ENCODE results near the gene CD37. TPM values are rescaled to one million over a fixed set of nuclear protein-coding genes. Genes with fewer than 3 reads are reported as not detected.

Gene CD37
- total and polyA plus RNA-seq, 3 experiments from 2014 or later: 116 to 188 (median 127) TPM

DNA sequence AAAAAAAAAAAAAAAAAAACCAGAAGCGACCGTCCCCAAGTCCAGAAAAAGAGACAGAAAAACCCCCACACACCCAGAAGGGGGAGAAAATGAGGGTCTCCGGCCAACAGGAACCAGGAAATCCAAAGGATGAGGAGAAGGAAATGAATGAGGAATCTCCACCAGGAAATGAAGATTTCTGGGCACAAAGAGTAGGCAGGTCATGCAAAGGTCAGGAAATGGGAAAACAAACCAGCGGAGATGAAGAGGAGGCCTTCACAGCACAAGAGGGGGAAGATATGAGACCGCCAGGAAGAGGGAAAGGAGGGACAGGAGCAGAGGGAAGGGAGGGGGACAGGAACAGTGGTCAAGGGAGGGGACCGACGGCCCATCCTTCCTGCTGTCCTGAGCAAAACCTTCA, 21.2 kb downstream of the CD37 start:
- H3K9me3 ChIP-seq (ENCODE audit: low read length): no peaks in the 10 kb centered on the region
- H3K36me3 ChIP-seq (ENCODE audit: insufficient read depth, low read length): no peaks in the 10 kb centered on the region
- CTCF ChIA-PET: no interaction called here
- H3K4me3 ChIP-seq (ENCODE audit: low read length): no peak overlapping the region
- Mint-ChIP-seq H3K9me3 (no peaks in the 10 kb centered on the region), H3K27me3 (peaks cover 25 to 59% of the 10 kb centered on the region in 2 donors), H3K4me3 (no peak overlapping the region), H3K27ac (peak overlapping the region in 1 of 8 donors; percentile 61), H3K36me3 (no peaks in the 10 kb centered on the region), H3K4me1 (peaks cover 7 to 18% (median 9%) of the 10 kb centered on the region in 3 donors)
- no peaks in the 10 kb centered on the region for H3K27me3 ChIP-seq (ENCODE audit: insufficient read depth, low read length, poor library complexity, severe bottlenecking)
- DNase-seq: no peak
- POLR2A ChIA-PET: no interaction called here
- H3K4me1 ChIP-seq (ENCODE audit: insufficient read depth, low read length): no peaks in the 10 kb centered on the region
- H3K27ac ChIP-seq (ENCODE audit: low read depth, low read length): no peak overlapping the region

DNA sequence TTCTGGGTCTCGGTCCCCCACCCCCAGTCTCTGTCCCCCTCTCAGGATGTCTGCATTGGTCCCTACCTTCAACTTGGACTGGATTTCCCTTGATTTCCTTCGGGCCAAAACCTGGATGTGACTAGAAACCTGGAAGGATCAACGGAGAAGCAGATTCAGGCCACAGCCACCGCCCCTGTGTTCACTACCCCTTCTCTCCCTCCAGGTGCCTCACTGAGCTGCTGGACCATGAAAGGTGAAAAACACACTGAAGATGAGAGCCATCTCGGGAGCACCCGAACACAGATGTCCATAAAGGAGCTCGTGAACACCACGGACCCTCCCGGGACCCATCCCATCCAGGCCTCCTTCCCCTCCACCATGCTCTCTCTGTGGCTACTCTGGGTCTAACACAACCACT, 22.0 kb downstream of the CD37 start:
- Histone ChIP-seq H3K27me3 (ENCODE audit: insufficient read depth, low read length, poor library complexity, severe bottlenecking) (no peaks in the 10 kb centered on the region), H3K27ac (ENCODE audit: low read depth, low read length) (no peak overlapping the region), H3K36me3 (ENCODE audit: insufficient read depth, low read length) (no peaks in the 10 kb centered on the region), H3K9me3 (ENCODE audit: low read length) (no peaks in the 10 kb centered on the region), H3K4me3 (ENCODE audit: low read length) (no peak overlapping the region), H3K4me1 (ENCODE audit: insufficient read depth, low read length) (peaks cover 6% of the 10 kb centered on the region)
- H3K4me1 Mint-ChIP-seq: peaks cover 9 to 18% (median 14%) of the 10 kb centered on the region in 3 donors
- no peaks in the 10 kb centered on the region for H3K36me3 Mint-ChIP-seq
- peaks cover 31 to 59% of the 10 kb centered on the region in 2 donors for H3K27me3 Mint-ChIP-seq
- CTCF ChIA-PET: no interaction called here
- DNase-seq: no peak
- H3K9me3 Mint-ChIP-seq: no peaks in the 10 kb centered on the region
- POLR2A ChIA-PET: no interaction called here
- no peak overlapping the region for H3K27ac Mint-ChIP-seq
- no peak overlapping the region for H3K4me3 Mint-ChIP-seq

DNA sequence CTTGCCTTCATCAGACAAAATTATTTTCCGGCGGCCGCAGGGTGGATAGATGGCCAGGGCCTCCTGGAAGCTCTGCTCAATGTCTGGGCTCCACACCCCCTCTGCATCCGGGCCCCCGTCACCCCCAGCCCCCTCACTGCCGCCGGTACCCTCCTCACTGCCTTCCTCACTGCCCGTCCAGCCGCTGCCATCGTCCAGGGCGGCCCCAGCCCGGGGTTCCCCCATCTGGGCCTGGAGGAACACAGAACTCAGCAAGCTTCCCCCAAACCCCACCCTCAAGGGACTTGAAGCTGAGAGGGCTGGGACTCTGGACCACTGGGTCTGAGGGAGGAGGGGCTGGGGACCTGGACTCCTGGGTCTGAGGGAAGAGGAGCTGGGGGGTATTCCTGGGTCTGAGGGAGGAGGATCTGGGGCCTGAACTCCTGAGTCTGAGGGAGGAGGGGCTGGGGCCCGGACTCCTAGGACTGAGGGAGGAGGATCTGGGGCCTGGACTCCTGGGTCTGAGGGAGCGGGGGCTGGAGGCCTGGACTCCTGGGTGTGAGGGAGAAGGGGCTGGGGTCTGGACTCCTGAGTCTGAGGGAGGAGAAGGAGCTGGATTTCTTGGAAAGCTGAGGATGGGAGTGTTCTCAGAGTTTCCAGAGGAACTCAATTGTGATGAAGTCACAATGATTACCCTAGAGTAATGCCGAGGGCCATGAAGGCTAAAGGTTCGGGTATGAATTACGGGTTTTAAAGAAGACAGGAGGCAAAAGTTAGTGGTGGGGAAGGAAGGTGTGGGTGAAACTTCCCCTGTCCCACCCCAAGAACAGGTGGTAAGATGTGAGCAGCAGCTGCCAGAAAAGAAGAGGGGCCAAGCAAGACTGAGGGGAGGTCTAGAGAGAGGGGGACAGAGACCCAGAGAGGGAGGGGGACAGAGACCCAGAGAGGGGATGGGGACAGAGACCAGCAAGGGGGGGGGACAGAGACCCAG, 24.9 kb downstream of the CD37 start:
- H3K4me3 Mint-ChIP-seq: no peak overlapping the region
- peaks cover 9 to 18% (median 14%) of the 10 kb centered on the region in 3 donors for H3K4me1 Mint-ChIP-seq
- DNase-seq: no peak
- no peaks in the 10 kb centered on the region for H3K9me3 Mint-ChIP-seq
- H3K27ac ChIP-seq (ENCODE audit: low read depth, low read length): peak overlapping the region; percentile 64
- no peaks in the 10 kb centered on the region for H3K36me3 Mint-ChIP-seq
- POLR2A ChIA-PET: no interaction called here
- no peak overlapping the region for H3K4me3 ChIP-seq (ENCODE audit: low read length)
- peak overlapping the region in 2 of 8 donors; percentile 18 to 44 for H3K27ac Mint-ChIP-seq
- peaks cover 14% of the 10 kb centered on the region for H3K27me3 ChIP-seq (ENCODE audit: insufficient read depth, low read length, poor library complexity, severe bottlenecking)
- peaks cover 26% of the 10 kb centered on the region for H3K4me1 ChIP-seq (ENCODE audit: insufficient read depth, low read length)
- H3K27me3 Mint-ChIP-seq: peaks cover 37% of the 10 kb centered on the region in 2 donors
- no peaks in the 10 kb centered on the region for H3K36me3 ChIP-seq (ENCODE audit: insufficient read depth, low read length)
- H3K9me3 ChIP-seq (ENCODE audit: low read length): no peaks in the 10 kb centered on the region
- CTCF ChIA-PET: interaction anchor here (1.3 kb wide), 1 partner anchor 116 kb away, joined by 5 read pairs; no protein-coding TSS in a partner anchor

DNA sequence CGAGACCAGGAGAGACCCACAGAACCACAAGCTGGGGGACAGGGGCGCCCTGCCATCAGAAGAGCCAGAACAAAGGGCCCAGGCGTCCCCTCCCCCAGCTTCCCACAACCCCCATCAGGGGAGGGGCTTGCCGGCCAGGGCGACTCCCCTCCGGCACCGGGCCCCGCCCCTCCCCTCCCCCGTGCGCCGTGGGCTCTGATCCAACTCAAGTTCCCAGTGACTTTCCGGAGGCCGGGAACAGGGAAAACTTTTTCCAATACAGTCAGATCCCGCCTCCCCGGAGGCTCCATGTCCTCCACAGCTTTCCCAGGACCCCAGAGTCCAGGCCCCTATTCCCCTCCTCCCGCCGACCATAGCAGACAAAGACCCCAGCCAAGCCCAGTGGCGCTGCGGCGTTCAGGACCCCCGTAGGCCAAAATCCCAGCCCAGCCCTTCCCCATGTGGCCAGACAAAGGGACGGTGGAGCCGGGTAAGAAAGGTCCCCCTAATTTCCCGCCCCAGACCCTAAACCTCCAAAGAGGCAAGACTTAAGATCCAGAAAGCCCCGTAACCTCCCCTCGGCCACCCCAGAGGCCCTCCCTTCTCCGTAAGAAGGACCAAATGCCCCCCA, 26.3 kb downstream of the CD37 start:
- Mint-ChIP-seq H3K4me1 (peaks cover 0 to 12% (median 11%) of the 10 kb centered on the region in 3 donors), H3K27ac (peak overlapping the region in 1 of 8 donors; percentile 59), H3K9me3 (no peaks in the 10 kb centered on the region), H3K4me3 (peak overlapping the region; percentile 40 to 78 (median 68)), H3K27me3 (peaks cover 23 to 36% of the 10 kb centered on the region in 2 donors), H3K36me3 (no peaks in the 10 kb centered on the region)
- Histone ChIP-seq H3K27ac (ENCODE audit: low read depth, low read length) (peak overlapping the region; percentile 64), H3K36me3 (ENCODE audit: insufficient read depth, low read length) (no peaks in the 10 kb centered on the region), H3K4me3 (ENCODE audit: low read length) (no peak overlapping the region), H3K4me1 (ENCODE audit: insufficient read depth, low read length) (peaks cover 26% of the 10 kb centered on the region), H3K27me3 (ENCODE audit: insufficient read depth, low read length, poor library complexity, severe bottlenecking) (peaks cover 14% of the 10 kb centered on the region), H3K9me3 (ENCODE audit: low read length) (no peaks in the 10 kb centered on the region)
- DNase-seq: no peak
- CTCF ChIA-PET: no interaction called here
- POLR2A ChIA-PET: no interaction called here

DNA sequence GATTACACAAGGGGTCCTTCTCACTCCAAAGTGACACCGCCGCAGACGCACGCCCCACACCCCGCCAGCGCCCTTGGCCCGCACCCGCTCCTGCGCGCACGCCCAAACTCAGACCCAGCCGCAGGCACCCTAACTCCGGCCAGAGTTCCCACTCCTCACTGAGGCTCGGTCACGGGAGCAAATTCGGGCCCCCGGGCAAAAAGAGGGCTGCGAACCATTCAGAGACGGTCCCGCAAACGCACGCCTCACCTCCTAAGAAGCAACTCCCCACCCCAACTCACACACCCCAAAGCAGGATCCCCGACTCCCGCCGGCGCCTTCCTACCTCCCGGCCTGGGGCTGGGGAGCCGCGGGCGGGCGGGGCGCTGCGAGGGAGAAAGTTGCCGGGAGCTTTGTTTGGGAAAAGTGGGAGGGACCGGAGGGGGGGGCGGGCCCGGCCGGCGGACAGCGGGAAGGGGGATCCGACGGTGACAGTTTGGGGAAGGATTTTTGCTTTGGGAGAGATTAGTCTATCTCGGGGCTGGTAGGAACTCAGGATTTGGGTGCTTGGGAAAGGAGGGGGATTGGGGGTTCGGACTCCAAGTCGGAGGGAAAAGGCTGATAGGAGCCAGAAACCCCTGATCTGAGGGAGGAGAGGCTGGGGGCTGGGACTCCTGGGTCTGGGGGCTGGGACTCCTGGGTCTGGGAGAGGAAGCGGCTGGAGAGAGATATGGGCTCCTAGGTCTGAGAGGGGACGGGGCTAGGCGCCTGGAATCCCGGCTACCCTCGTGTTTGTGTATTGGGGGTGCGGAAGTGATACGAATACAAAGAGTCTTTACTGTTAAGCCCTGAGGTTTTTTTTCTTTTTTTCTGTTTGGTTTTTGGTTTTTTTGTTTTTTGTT, 27.1 kb downstream of the CD37 start, which contains the start of gene TEAD2:
Gene TEAD2 (minus strand): TSS at position 369 of the 881 bp plus-strand sequence. CDS start 2,341 bp downstream, outside the sequence.
- no peaks in the 10 kb centered on the region for H3K9me3 Mint-ChIP-seq
- Histone ChIP-seq H3K9me3 (ENCODE audit: low read length) (no peaks in the 10 kb centered on the region), H3K4me1 (ENCODE audit: insufficient read depth, low read length) (peaks cover 26% of the 10 kb centered on the region), H3K27ac (ENCODE audit: low read depth, low read length) (peak within 1 kb of the TSS; percentile 64), H3K27me3 (ENCODE audit: insufficient read depth, low read length, poor library complexity, severe bottlenecking) (peaks cover 14% of the 10 kb centered on the region), H3K4me3 (ENCODE audit: low read length) (peak within 1 kb of the TSS; percentile 61), H3K36me3 (ENCODE audit: insufficient read depth, low read length) (no peaks in the 10 kb centered on the region)
- H3K27ac Mint-ChIP-seq: peak within 1 kb of the TSS in 3 of 8 donors; percentile 22 to 77 (median 59)
- no peaks in the 10 kb centered on the region for H3K36me3 Mint-ChIP-seq
- ChIA-PET POLR2A (no interaction called here), CTCF (no interaction called here)
- H3K4me3 Mint-ChIP-seq: peak within 1 kb of the TSS; percentile 40 to 78 (median 68)
- peaks cover 0 to 12% (median 11%) of the 10 kb centered on the region in 3 donors for H3K4me1 Mint-ChIP-seq
- peaks cover 15 to 34% of the 10 kb centered on the region in 2 donors for H3K27me3 Mint-ChIP-seq
- DNase-seq: peak in 2 of 5 donors; percentile 22 to 23

DNA sequence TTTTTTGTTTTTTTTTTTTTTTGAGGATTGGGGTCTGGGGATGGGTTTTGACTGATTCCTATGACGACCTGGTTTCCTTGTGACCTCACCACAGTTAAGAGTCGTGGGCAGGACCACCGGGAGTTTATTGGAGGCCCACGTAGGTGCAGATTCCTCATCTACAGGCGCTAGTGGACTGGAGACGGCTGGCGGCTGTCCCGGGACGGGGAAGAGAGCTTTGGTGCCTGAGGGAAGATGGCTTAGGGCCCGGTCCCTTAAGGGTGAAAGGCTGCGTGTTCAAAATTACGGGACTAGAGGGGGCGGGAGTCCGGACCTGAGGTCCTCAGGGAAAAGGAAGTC, 27.7 kb downstream of the CD37 start:
- no peaks in the 10 kb centered on the region for H3K36me3 ChIP-seq (ENCODE audit: insufficient read depth, low read length)
- H3K9me3 ChIP-seq (ENCODE audit: low read length): no peaks in the 10 kb centered on the region
- peaks cover 0 to 12% (median 11%) of the 10 kb centered on the region in 3 donors for H3K4me1 Mint-ChIP-seq
- peaks cover 26% of the 10 kb centered on the region for H3K4me1 ChIP-seq (ENCODE audit: insufficient read depth, low read length)
- ChIA-PET POLR2A (no interaction called here), CTCF (no interaction called here)
- no peak overlapping the region for H3K27ac Mint-ChIP-seq
- peak in 1 of 5 donors; percentile 29 for DNase-seq
- no peaks in the 10 kb centered on the region for H3K9me3 Mint-ChIP-seq
- H3K4me3 Mint-ChIP-seq: no peak overlapping the region
- H3K27ac ChIP-seq (ENCODE audit: low read depth, low read length): peak overlapping the region; percentile 42
- H3K36me3 Mint-ChIP-seq: no peaks in the 10 kb centered on the region
- H3K27me3 Mint-ChIP-seq: peaks cover 12 to 34% of the 10 kb centered on the region in 2 donors
- H3K4me3 ChIP-seq (ENCODE audit: low read length): peak overlapping the region; percentile 61
- peaks cover 14% of the 10 kb centered on the region for H3K27me3 ChIP-seq (ENCODE audit: insufficient read depth, low read length, poor library complexity, severe bottlenecking)

DNA sequence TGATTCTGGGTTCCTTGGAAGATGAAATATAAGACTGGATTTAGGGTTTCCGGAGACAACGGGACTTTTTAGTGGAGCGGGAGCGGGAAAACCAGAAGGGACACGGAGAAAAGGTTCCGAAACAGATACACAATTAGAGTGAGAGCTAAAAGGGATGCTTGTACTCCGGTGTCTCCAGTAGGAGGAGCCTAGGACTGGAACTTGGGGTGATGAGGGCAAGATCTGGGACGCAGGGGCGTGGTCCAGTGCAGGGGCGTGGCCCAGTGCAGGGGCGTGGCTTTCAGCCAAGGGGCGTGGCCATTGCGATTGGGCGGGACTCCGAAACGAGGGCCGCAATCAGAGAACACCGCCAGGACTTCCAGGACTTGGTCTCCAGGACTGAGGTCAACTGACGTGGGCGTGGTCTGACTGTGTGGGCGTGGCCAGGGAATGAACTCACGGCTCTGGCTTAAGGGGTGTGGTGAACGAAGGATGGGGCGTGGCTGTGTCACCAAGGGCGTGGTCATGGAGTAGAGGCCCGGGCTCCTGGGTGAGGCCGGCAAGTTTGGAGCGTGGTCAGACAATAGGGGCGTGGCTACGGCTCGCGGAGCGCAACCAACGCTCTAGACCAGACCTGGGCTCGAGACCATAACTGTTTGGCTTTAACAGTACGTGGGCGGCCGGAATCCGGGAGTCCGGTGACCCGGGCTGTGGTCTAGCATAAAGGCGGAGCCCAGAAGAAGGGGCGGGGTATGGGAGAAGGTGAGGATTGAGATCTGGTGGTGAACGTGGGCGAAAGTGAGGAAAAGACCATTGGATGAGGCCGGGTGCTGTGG, 28.3 kb downstream of the CD37 start, which contains the start of gene DKKL1:
Gene DKKL1 (plus strand): TSS at position 610 of the 815 bp plus-strand sequence. CDS start 122 bp downstream, at position 732.
- peaks cover 12 to 34% of the 10 kb centered on the region in 2 donors for H3K27me3 Mint-ChIP-seq
- no peaks in the 10 kb centered on the region for H3K9me3 ChIP-seq (ENCODE audit: low read length)
- no peaks in the 10 kb centered on the region for H3K36me3 ChIP-seq (ENCODE audit: insufficient read depth, low read length)
- H3K4me1 Mint-ChIP-seq: peaks cover 0 to 12% (median 11%) of the 10 kb centered on the region in 3 donors
- peak; percentile 31 to 70 (median 61) for DNase-seq
- no peaks in the 10 kb centered on the region for H3K36me3 Mint-ChIP-seq
- H3K27ac ChIP-seq (ENCODE audit: low read depth, low read length): peak within 1 kb of the TSS; percentile 42
- POLR2A ChIA-PET: no interaction called here
- H3K27me3 ChIP-seq (ENCODE audit: insufficient read depth, low read length, poor library complexity, severe bottlenecking): peaks cover 14% of the 10 kb centered on the region
- no peaks in the 10 kb centered on the region for H3K9me3 Mint-ChIP-seq
- CTCF ChIA-PET: no interaction called here
- H3K4me1 ChIP-seq (ENCODE audit: insufficient read depth, low read length): peaks cover 26% of the 10 kb centered on the region
- H3K4me3 ChIP-seq (ENCODE audit: low read length): peak within 1 kb of the TSS; percentile 61
- H3K4me3 Mint-ChIP-seq: peak within 1 kb of the TSS in 1 of 7 donors; percentile 19
- peak within 1 kb of the TSS in 1 of 8 donors; percentile 79 for H3K27ac Mint-ChIP-seq
